Measurements from ENCODE around the gene MINDY4.

The MINDY4 gene

GRCh38 chr7:30743371-30744074, 27.7 kb upstream of the MINDY4 start:
- peak; percentile 29 for DNase-seq

- no peak for DNase-seq
These were observed 27.2 kb upstream of the MINDY4 start for GRCh38 chr7:30744075-30744417.

GRCh38 chr7:30745261-30745941, 25.8 kb upstream of the MINDY4 start:
- DNase-seq: no peak

GRCh38 chr7:30750010-30750409, 21.2 kb upstream of the MINDY4 start:
- DNase-seq: no peak

GRCh38 chr7:30750683-30751650, 20.2 kb upstream of the MINDY4 start:
- DNase-seq: peak; percentile 91

- DNase-seq: peak; percentile 18
These were observed 19.4 kb upstream of the MINDY4 start, which contains the start of gene INMT for GRCh38 chr7:30751696-30752273. Gene INMT, plus strand, starts transcription at chr7:30752135. Its CDS starts 16 bp downstream, at chr7:30752151.

- DNase-seq: no peak
These were observed 18.7 kb upstream of the MINDY4 start for GRCh38 chr7:30752484-30752883.

GRCh38 chr7:30752979-30753378, 18.2 kb upstream of the MINDY4 start:
- no peak for DNase-seq

GRCh38 chr7:30754315-30754877, 16.8 kb upstream of the MINDY4 start:
- DNase-seq: no peak

GRCh38 chr7:30755384-30756154, 15.6 kb upstream of the MINDY4 start:
- DNase-seq: no peak

- DNase-seq: no peak
These were observed 13.9 kb upstream of the MINDY4 start for GRCh38 chr7:30757342-30757692.

- no peak for DNase-seq
These were observed 10.6 kb upstream of the MINDY4 start for GRCh38 chr7:30760514-30761213.

GRCh38 chr7:30761214-30762156, 9.7 kb upstream of the MINDY4 start:
- no peak for DNase-seq

GRCh38 chr7:30764030-30764975, 6.9 kb upstream of the MINDY4 start:
- DNase-seq: no peak

GRCh38 chr7:30765408-30765807, 5.8 kb upstream of the MINDY4 start:
- no peak for DNase-seq

GRCh38 chr7:30770845-30771173, 408 bp upstream of the MINDY4 start:
- DNase-seq: no peak

GRCh38 chr7:30771880-30772425, 736 bp downstream of the MINDY4 start:
- peak; percentile 13 for DNase-seq

GRCh38 chr7:30772984-30773383, 1.8 kb downstream of the MINDY4 start:
- DNase-seq: no peak

- DNase-seq: no peak
These were observed 4.8 kb downstream of the MINDY4 start for GRCh38 chr7:30775992-30776391.

All from EL (cell line).